Left colon (tissue), 2 donors: ENCODE data around the gene DCBLD1. TPM values are rescaled to one million over a fixed set of nuclear protein-coding genes. Genes with fewer than 3 reads are reported as not detected.

ENCODE experiments used
- ATAC-seq: fragments of 200-7000 bp; cut with Tn5 transposase; one replicate; pipeline ENCODE4 v1.9.1; 2020; ENCODE audit warnings: mild to moderate bottlenecking, moderate library complexity
- DNase-seq, 2 donors: peaks; one replicate each; pipeline ENCODE4 v3.0.0-alpha.2; 2020
- intact Hi-C, 2 donors: fragments of 100-400 bp; cut with DNase I in 1 of 2; cut with micrococcal nuclease in 1 of 2; formaldehyde crosslinking; loops; one replicate each; pipeline versions ENCODE4 v1.11.2 to v1.14.0; 2022; cut with DNase I, micrococcal nuclease
- total RNA-seq, 2 donors: library from RNA; stranded (reverse); fragmentation: NEBNext Ultra II Directional; extraction: Animal tissue kit (Norgen Biotek cat#: 25700); gene quantifications; one replicate each; pipeline ENCODE4 v1.2.1, GENCODE V29; 2021
- donor health status: DM: no; HTN: no; CAD: no.
- donor health status: DM: yes; HTN: yes; CAD: no.

Gene DCBLD1
- total RNA-seq, 2 donors from 2014 or later = 14.5 to 17.1 TPM

- no peak for ATAC-seq
- no peak for DNase-seq
- intact Hi-C loops = no loop called here
Observed at GRCh38 chr6:117545161-117545595, 62.7 kb downstream of the DCBLD1 start.

GRCh38 chr6:117546674-117547073, 64.2 kb downstream of the DCBLD1 start:
- no peak for DNase-seq

GRCh38 chr6:117547688-117548621, 65.5 kb downstream of the DCBLD1 start:
- intact Hi-C loops = no loop called here
- ATAC-seq (peak; percentile 31), DNase-seq (peak; percentile 35 to 55)

More at GRCh38 chr6:117546674-117547073, 64.2 kb downstream of the DCBLD1 start:
- ATAC-seq = no peak
- intact Hi-C loops = no loop called here

- DNase-seq = no peak
- intact Hi-C loops = no loop called here
- ATAC-seq = no peak
Observed at GRCh38 chr6:117548797-117549301, 66.4 kb downstream of the DCBLD1 start.

GRCh38 chr6:117549611-117550010, 67.1 kb downstream of the DCBLD1 start:
- intact Hi-C loops = loop anchor here in 1 of 2 donors (10.0 kb wide), 1 partner anchor 95 kb away; no protein-coding TSS in a partner anchor
- DNase-seq (no peak), ATAC-seq (peak; percentile 16)

- DNase-seq (no peak), ATAC-seq (no peak)
- intact Hi-C loops = loop anchor here in 1 of 2 donors (10.0 kb wide), 1 partner anchor 95 kb away; no protein-coding TSS in a partner anchor
Observed at GRCh38 chr6:117550078-117550600, 67.7 kb downstream of the DCBLD1 start.

GRCh38 chr6:117550618-117551242, 68.3 kb downstream of the DCBLD1 start:
- intact Hi-C loops = loop anchor here in 1 of 2 donors (10.0 kb wide), 1 partner anchor 96 kb away; no protein-coding TSS in a partner anchor
- DNase-seq (no peak), ATAC-seq (no peak)

GRCh38 chr6:117552618-117553017, 70.1 kb downstream of the DCBLD1 start:
- no peak for ATAC-seq
- intact Hi-C loops = loop anchor here in 1 of 2 donors (10.0 kb wide), 1 partner anchor 98 kb away; no protein-coding TSS in a partner anchor
- DNase-seq = no peak

- intact Hi-C loops = loop anchor here in 1 of 2 donors (10.0 kb wide), 1 partner anchor 98 kb away; no protein-coding TSS in a partner anchor
Observed at GRCh38 chr6:117553142-117553541, 70.7 kb downstream of the DCBLD1 start.

GRCh38 chr6:117555262-117555849, 72.9 kb downstream of the DCBLD1 start:
- intact Hi-C loops = loop anchor here (5.0 to 10.0 kb wide), 3 partner anchors 101 to 208 kb away; no protein-coding TSS in a partner anchor

More at GRCh38 chr6:117553142-117553541, 70.7 kb downstream of the DCBLD1 start:
- DNase-seq (no peak), ATAC-seq (no peak)

GRCh38 chr6:117555882-117556498, 73.5 kb downstream of the DCBLD1 start:
- intact Hi-C loops = loop anchor here (5.0 to 10.0 kb wide), 3 partner anchors 101 to 209 kb away; no protein-coding TSS in a partner anchor
- ATAC-seq = no peak

More at GRCh38 chr6:117555262-117555849, 72.9 kb downstream of the DCBLD1 start:
- DNase-seq (no peak), ATAC-seq (no peak)

GRCh38 chr6:117557951-117558350, 75.5 kb downstream of the DCBLD1 start:
- ATAC-seq = peak; percentile 13
- intact Hi-C loops = loop anchor here (5.0 to 10.0 kb wide), 3 partner anchors 103 to 211 kb away; no protein-coding TSS in a partner anchor
- no peak for DNase-seq

More at GRCh38 chr6:117555882-117556498, 73.5 kb downstream of the DCBLD1 start:
- peak in 1 of 2 donors; percentile 43 for DNase-seq

GRCh38 chr6:117558818-117559217, 76.3 kb downstream of the DCBLD1 start:
- ATAC-seq (no peak), DNase-seq (no peak)
- intact Hi-C loops = loop anchor here (5.0 to 10.0 kb wide), 3 partner anchors 104 to 212 kb away; no protein-coding TSS in a partner anchor

- intact Hi-C loops = loop anchor here (5.0 to 10.0 kb wide), 3 partner anchors 104 to 212 kb away; no protein-coding TSS in a partner anchor
- DNase-seq (no peak), ATAC-seq (no peak)
Observed at GRCh38 chr6:117559299-117559698, 76.8 kb downstream of the DCBLD1 start.

- no peak for ATAC-seq
- DNase-seq = no peak
- intact Hi-C loops = no loop called here
Observed at GRCh38 chr6:117561128-117561527, 78.7 kb downstream of the DCBLD1 start.

GRCh38 chr6:117564681-117565080, 82.2 kb downstream of the DCBLD1 start:
- ATAC-seq (no peak), DNase-seq (no peak)
- intact Hi-C loops = no loop called here

- ATAC-seq (no peak), DNase-seq (no peak)
- intact Hi-C loops = no loop called here
Observed at GRCh38 chr6:117568247-117568646, 85.8 kb downstream of the DCBLD1 start.
